ENCODE data around the gene ZBTB38. TPM values are rescaled to one million over a fixed set of nuclear protein-coding genes. Genes with fewer than 3 reads are reported as not detected.
A peak's percentile ranks its signal among the peaks of the same experiment; 100 is the strongest.

Gene ZBTB38
- polyA plus RNA-seq, 1 experiment, result 97.1 TPM

DNA sequence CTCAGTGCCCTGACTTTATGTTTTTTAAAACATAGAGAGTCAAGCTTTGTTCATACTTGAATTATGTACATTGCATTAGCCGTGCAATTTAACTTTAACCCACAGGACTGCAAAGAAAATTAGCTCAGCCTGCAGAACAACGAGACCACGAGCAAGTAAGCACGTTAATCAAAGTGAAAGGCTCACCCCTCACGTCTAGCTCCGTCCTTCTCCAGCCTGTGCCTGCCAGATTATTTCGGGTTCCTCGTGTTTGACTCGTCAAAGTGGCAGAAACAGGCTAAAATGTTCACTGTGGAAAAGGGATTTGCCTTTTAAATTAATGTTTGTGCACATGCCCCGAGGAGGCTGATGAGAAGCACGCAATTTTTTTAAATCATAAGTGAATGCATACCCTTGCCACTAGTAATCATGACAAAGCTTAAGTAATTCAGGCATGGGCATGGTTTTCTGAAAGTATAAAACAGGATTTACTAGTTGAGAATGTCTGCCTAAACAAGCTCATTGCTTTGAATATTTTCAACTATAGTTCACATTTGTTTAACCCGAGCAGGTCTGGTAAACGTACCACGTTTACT, 15.3 kb downstream of the ZBTB38 start:
- Histone ChIP-seq H3K27ac (ENCODE audit: low read depth, low read length) (peak overlapping the region; percentile 77), H3K27me3 (ENCODE audit: control insufficient read depth, insufficient read depth, low read length) (no peaks in the 10 kb centered on the region), H3K9me3 (ENCODE audit: control insufficient read depth, insufficient read depth, low read length) (no peaks in the 10 kb centered on the region), H3K4me3 (ENCODE audit: low read depth, low read length) (peak overlapping the region; percentile 68)
- TF ChIP-seq, protein P1, sequence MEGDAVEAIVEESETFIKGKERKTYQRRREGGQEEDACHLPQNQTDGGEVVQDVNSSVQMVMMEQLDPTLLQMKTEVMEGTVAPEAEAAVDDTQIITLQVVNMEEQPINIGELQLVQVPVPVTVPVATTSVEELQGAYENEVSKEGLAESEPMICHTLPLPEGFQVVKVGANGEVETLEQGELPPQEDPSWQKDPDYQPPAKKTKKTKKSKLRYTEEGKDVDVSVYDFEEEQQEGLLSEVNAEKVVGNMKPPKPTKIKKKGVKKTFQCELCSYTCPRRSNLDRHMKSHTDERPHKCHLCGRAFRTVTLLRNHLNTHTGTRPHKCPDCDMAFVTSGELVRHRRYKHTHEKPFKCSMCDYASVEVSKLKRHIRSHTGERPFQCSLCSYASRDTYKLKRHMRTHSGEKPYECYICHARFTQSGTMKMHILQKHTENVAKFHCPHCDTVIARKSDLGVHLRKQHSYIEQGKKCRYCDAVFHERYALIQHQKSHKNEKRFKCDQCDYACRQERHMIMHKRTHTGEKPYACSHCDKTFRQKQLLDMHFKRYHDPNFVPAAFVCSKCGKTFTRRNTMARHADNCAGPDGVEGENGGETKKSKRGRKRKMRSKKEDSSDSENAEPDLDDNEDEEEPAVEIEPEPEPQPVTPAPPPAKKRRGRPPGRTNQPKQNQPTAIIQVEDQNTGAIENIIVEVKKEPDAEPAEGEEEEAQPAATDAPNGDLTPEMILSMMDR (IDR thresholded peaks at IDR 0.05; ENCODE audit: low read depth, low read length), result no peak
- no peak for DNase-seq (ENCODE audit: low read depth, low spot score)
- ChIA-PET POLR2A (interaction anchor here (0.7 to 5.2 kb wide), 12 partner anchors 11 to 104 kb away, joined by 3 to 66 read pairs (median 8); partner anchors contain the start of gene ZBTB38), CTCF (interaction anchor here (1.0 to 4.5 kb wide), 12 partner anchors 9 to 177 kb away, joined by 3 to 19 read pairs (median 6); no protein-coding TSS in a partner anchor)

DNA sequence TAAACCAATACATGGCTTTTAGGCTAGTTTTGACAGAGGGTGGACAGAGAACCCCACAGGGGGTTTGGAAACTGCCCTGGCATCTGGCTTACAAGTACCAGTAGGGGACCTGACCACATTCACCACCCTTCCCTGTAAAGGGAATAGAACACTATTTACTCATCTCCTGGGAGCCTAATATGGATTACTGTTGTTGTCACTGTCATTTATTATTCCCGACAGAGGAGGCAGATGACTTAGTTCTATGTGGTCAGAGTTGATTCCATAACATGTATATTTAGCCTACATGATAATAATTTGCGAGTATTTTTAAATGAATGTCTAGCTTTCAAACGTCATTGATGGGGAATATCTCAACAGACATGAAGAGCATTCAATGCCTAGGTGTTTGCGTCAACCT, 15.9 kb downstream of the ZBTB38 start:
- POLR2A ChIA-PET, result interaction anchor here (1.1 to 5.2 kb wide), 10 partner anchors 11 to 104 kb away, joined by 3 to 66 read pairs (median 8); partner anchors contain the start of gene ZBTB38
- peak overlapping the region; percentile 68 for H3K4me3 ChIP-seq (ENCODE audit: low read depth, low read length)

DNA sequence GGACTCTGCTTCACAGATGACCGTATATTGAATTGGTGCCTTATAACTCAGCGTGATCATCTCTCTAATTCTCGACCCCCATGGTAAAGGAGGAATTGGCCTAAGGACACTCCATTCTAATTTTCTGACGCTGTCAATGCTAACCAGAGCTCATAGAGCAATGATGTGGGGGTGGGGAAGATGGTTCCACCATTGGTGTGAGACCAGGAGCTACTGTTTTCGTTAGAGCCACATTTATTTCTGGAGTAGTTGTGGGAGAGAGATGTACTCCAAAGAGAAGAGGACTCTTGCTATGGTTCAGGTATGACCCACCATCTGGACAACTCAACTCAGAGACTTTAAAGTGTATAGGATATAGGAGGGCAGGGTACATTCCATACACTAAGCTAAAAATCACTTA, 16.3 kb downstream of the ZBTB38 start:
- TF ChIP-seq, protein P1 (IDR thresholded peaks at IDR 0.05; ENCODE audit: low read depth, low read length), result no peak
- Histone ChIP-seq H3K27me3 (ENCODE audit: control insufficient read depth, insufficient read depth, low read length) (no peaks in the 10 kb centered on the region), H3K9me3 (ENCODE audit: control insufficient read depth, insufficient read depth, low read length) (no peaks in the 10 kb centered on the region), H3K27ac (ENCODE audit: low read depth, low read length) (peak overlapping the region; percentile 53), H3K4me3 (ENCODE audit: low read depth, low read length) (peak overlapping the region; percentile 68)
- CTCF ChIA-PET, result interaction anchor here (0.5 to 4.5 kb wide), 11 partner anchors 13 to 176 kb away, joined by 3 to 19 read pairs (median 6); partner anchors contain the start of gene PXYLP1
- POLR2A ChIA-PET, result interaction anchor here (0.6 to 5.2 kb wide), 11 partner anchors 12 to 103 kb away, joined by 3 to 66 read pairs (median 8); partner anchors contain the start of gene ZBTB38
- no peak for DNase-seq (ENCODE audit: low read depth, low spot score)

More for the DNA sequence above, 15.9 kb downstream of the ZBTB38 start:
- CTCF ChIA-PET, result interaction anchor here (0.5 to 4.5 kb wide), 12 partner anchors 9 to 177 kb away, joined by 3 to 19 read pairs (median 6); no protein-coding TSS in a partner anchor
- Histone ChIP-seq H3K27ac (ENCODE audit: low read depth, low read length) (peak overlapping the region; percentile 53), H3K27me3 (ENCODE audit: control insufficient read depth, insufficient read depth, low read length) (no peaks in the 10 kb centered on the region), H3K9me3 (ENCODE audit: control insufficient read depth, insufficient read depth, low read length) (no peaks in the 10 kb centered on the region)
- DNase-seq (ENCODE audit: low read depth, low spot score), result no peak
- TF ChIP-seq, protein P1 (IDR thresholded peaks at IDR 0.05; ENCODE audit: low read depth, low read length), result no peak

DNA sequence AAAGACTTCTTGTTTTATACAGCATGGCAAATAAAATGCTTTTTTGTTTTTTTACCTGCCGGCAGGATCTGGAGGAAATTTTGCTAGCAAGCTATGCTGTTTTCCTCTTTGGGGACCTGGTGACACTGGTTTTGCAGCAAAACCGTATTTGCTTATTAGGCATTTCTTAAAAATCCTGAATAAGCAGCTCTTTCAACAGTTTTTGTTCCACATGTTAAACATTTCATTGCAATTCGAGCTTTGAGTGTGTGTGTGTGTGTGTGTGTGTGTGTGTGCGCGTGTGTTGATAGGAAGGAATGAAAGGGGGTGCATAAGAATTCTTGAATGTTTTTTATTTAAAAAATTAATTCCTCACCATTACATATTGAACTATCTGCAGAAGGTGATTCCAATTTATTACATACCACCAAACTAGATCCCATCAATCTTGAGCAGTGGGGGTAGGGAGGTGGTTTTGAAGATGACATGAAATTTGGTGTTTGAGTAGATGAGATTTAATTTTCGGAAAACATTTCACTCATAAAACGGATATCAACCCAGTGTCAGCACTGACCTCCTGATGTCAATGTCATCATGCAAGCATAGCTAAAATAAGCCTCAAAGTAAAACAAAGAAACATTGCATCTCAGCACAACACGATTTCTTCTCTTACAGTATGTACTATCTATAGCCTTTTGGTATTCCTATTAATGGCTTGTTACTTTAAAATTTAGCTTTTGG, 17.3 kb downstream of the ZBTB38 start:
- Histone ChIP-seq H3K4me3 (ENCODE audit: low read depth, low read length) (peak overlapping the region; percentile 68), H3K9me3 (ENCODE audit: control insufficient read depth, insufficient read depth, low read length) (no peaks in the 10 kb centered on the region), H3K27me3 (ENCODE audit: control insufficient read depth, insufficient read depth, low read length) (no peaks in the 10 kb centered on the region), H3K27ac (ENCODE audit: low read depth, low read length) (peak overlapping the region; percentile 83)
- TF ChIP-seq, protein P1 (IDR thresholded peaks at IDR 0.05; ENCODE audit: low read depth, low read length), result no peak
- ChIA-PET POLR2A (interaction anchor here (0.6 to 5.2 kb wide), 17 partner anchors 16 to 492 kb away, joined by 3 to 66 read pairs (median 4); partner anchors contain the start of gene ZBTB38), CTCF (interaction anchor here (0.9 to 4.5 kb wide), 13 partner anchors 15 to 175 kb away, joined by 3 to 19 read pairs (median 5); partner anchors contain the start of gene PXYLP1)
- DNase-seq (ENCODE audit: low read depth, low spot score), result no peak
